Activated CD4-positive, alpha-beta T cell treated with anti-CD3 and anti-CD28 coated beads, Interleukin-2, amount 50 U/mL, for 24 hours (primary cell): ENCODE measurements around the gene SLC30A1.

Experiments used
- DNase-seq, 2 donors: peaks; one replicate each; pipeline ENCODE4 v3.0.0-alpha.2; 2020; ENCODE audit warnings: low read depth in 1 of 2, low spot score in 1 of 2

Gene SLC30A1

GRCh38 chr1:211609120-211610024 is 30.4 kb upstream of the SLC30A1 start:
- no peak for DNase-seq

DNA sequence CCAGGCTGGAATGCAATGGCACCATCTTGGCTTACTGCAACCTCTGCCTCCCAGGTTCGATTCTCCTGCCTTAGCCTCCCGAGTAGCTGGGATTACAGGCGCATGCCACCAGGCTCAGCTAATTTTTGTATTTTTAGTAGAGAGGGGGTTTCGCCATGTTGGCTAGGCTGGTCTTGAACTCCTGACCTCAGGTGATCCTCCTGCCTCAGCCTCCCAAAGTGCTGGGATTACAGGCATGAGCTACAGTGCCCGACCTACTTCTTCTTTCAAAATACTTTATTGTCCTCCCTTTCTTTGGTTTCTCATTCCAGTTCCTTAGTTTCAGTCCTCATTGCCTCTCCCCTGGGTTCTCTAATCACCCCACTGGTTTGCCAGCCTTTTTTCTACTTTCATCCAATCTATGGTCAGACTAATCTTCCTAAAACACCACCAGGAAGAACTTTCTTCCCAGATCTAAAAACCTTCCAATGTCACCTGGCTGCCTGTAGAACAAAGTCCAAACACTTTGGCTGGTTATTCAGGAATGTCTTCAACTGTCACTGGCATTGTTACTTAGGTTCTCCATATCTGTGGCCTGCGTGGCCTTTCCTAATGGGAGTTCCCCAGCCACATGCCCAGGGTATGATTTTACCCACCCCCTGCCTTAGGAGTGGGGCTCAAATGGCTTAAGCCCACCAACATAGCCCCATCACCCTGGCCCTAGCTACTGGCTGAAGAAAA is 29.0 kb upstream of the SLC30A1 start:
- DNase-seq, result no peak

- no peak for DNase-seq
Observed at GRCh38 chr1:211606914-211607753, 28.2 kb upstream of the SLC30A1 start.

DNA sequence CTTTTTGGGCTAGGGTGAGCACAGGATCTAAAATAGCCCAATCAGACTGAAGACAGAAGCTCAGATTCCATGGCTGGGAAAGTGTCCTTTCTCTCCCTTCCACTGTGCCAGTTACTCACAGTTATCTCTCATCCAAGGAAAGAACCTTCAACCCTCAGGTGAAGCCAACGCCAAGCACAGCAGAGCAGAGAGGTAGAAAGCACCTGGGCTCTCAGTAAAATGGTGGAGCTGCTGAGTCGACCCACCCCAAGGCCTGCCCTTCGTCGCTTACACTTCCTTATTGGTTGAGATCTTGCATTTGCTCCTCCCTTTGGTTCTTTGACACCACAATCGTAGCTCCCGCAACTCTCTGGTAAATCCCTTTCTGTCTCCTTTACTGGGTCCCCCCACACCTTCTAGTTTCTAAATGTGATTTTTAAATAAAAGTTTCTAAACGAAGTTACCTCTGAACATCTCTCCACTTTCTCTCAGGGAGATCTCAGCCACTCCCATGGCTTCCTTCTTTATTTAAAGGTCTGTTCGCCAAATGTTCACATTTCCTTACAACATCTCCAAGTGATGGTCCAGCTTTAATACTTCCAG is 27.5 kb upstream of the SLC30A1 start:
- no peak for DNase-seq

DNA sequence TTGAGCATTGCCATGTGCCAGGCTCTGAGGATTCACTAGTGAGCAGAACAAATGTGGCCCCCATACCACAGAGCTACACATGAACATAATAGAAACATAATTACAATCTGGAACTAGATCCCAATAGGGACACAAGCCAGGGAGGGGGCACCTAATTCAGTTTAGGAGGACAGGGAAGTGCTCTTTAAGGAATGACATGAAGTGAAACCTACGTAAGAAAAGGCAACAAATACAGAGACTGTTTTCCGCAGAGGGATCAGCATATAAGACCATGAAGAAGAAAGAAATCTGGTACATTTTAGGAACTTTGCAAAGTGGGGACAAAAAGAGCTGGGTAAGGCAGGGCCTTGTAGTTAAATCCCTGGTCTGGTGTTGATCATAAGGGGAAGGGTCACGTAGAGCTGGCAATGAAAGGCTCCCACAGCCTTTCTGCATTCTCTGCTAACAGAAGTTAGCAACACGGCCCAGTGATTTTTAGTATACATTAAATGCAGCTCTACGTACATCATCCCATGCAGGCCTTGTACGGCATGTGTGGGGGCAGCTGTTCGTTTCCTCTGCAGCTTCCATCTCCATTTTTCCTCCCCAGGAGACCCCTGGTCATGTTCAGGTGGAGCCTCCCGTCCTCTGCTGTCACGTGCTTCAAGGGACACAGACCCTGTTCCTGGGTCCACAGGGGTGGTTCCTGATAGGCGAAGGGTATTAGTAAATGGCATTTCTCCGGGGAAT is 26.8 kb upstream of the SLC30A1 start:
- DNase-seq, result no peak

DNA sequence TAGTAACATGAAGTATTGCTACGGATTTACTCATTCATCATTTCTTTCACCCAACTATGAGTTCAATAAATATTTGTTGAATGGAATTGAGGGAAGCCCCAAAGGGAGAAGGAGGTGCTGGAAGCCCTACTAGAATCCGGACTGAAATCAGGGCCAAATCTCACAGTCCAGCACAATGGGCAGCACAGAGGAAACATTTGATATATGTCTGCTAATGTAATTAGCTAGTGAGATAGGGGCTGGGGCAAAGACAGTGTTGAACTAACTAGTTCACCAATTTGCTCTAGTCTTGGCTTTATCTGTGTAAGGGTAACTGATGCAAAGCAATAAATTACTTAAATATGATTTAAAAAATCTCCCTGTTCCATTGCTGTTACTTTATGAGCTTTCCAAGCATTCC is 26.1 kb upstream of the SLC30A1 start:
- DNase-seq, result no peak

GRCh38 chr1:211604548-211604947 is 25.6 kb upstream of the SLC30A1 start:
- no peak for DNase-seq

GRCh38 chr1:211603713-211604112 is 24.8 kb upstream of the SLC30A1 start:
- no peak for DNase-seq

GRCh38 chr1:211603191-211603701 is 24.3 kb upstream of the SLC30A1 start:
- DNase-seq, result no peak

DNA sequence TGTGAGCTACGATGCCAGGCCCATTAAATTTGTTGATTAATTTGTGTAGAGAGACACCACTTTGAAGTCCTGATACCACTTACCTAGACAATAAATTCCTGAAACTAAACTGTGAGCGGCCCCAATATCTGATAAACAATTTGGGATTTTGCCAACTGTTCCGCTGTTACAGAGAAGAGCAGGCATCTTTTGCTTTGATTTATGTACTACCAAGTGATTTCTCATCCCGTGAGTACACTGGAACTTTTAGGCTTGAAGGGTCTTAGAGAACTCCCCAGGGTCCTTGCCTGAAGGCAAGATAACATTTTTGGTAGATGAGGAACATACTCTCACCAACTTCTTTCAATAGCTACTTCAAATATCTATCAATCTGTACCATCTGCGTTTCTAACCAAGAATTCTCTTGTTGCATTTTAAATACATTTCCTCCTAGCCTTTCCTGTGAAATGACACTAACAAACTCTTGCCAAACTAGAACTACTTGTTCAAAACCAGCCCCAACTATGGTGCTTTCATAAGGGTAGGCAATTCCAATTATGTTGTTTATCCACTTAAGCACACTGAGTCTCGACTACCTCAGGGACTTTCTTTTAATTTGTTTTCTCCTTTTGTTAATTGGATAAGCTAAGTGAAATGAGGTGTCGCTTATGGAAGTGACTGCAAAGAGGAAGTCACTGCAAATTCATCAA is 23.2 kb upstream of the SLC30A1 start:
- DNase-seq, result no peak

DNA sequence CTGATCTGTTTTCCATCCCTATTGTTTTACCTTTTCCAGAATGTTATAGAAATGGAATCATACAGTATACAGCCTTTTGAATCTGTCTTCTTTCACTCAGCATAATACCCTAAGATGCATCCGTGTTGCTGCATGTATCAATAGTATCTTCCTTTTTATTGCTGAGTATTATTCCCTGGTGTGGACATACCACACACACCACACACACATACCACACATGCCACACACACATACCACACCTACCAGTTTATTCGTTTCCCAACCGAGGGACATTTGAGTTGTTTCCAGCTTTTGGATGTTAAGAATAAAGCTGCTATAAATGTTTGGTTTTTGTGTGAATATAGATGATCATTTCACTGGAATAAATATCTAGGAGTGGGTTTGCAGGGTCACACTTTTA is 22.2 kb upstream of the SLC30A1 start:
- DNase-seq, result no peak

DNA sequence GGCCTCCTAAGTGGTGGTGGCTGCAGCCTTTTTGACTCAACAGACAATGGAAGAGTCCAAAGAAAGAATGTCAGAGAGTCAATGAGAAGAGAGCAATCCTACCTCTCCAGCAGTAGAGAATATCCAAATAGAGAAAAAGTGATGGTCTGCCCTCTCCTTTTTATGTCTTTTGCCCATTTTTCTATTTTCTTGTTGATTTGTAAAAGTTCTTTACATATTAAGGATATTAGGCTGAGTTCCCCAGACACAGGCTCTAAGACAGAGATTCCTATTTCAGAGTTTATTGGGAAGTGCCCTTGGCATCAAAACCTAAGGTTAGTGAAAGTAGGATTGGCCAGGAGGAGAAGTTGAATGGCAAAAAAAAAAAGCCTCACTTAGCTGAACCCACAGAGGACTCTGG is 20.3 kb upstream of the SLC30A1 start:
- DNase-seq, result no peak

- no peak for DNase-seq
Observed at GRCh38 chr1:211598514-211598913, 19.6 kb upstream of the SLC30A1 start.

DNA sequence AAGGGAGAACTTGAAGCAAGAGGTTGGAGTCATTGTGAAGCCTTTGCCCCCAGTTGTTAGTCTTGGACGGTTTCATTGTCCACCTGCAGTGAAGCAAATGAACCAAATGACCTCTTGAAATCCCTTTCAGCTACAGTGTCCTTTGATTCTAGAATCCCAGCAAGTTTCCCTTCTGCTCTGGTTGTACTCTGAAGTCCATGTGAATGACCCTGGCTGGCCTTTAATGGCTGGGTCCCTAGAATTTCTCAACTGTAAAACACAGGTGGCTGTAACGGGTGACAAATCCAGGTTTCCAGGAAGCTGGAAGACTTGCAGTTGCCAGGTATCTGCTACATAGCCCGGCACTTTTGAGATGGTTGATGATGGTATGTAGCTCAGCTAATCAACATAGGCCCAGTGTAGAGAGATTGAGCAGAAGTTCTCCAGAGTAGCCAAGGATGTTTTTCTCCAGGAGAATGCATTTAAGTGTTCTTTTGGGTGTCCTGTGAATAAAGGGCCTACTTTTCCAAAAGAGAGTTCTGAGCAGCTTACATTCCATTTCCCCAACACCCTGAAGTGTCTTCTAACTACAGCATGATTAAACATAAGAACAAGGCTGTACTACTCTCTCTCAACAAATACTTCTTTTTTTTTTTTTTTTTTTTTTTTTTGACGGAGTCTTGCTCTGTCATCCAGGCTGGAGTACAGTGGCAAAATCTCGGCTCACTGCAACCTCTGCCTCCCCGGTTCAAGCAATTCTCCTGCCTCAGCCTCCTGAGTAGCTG is 17.6 kb upstream of the SLC30A1 start:
- no peak for DNase-seq

DNA sequence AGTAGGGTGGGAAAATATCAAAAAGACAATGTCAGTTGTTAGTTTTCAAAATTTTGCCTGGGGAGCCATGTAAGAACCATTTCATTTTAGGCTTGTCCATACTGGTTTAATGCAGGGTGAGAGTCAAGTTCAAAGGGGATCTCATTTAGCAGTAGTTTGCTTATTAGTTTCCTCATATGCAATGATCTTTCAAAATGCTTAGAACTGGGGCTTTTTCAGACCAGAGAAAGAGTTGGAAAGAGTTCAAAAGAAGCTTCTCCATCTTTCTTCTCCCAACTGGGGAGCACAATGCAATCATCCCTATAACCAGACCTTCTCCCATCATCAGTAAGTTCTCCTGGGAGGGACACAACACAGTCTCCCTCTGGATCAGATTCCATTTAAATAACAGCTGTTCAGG is 16.5 kb upstream of the SLC30A1 start:
- DNase-seq, result no peak

GRCh38 chr1:211591980-211592493 is 13.1 kb upstream of the SLC30A1 start:
- DNase-seq, result no peak

GRCh38 chr1:211589782-211590721 is 11.1 kb upstream of the SLC30A1 start:
- no peak for DNase-seq

DNA sequence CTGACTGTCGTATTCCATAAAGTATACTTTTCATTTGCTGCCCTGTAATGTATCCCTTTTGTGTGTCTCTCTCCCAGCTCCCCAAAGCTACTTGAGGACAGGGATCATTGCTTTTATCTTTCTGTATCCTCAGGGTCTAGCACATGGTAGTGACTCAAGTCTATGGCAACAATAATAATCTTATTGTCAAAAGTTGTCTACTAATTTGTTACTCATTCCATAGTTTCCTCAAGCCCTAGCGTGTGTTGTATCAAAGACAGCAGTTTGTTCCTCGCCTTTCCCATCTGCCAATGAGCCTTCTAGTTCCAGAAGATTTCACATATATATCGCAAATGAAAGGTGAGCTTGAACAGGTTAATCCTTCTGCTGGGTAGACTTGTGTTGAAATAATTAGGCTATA is 9.8 kb upstream of the SLC30A1 start:
- DNase-seq, result no peak
